Liver (tissue), 9 donors: ENCODE data around the gene TMEM217. TPM values are rescaled to one million over a fixed set of nuclear protein-coding genes. Genes with fewer than 3 reads are reported as not detected.

Experiments used
- DNase-seq: peaks from one replicate; pipeline ENCODE4 v3.0.0-alpha.2; 2017; ENCODE audit warnings: low spot score
- H3K27ac ChIP-seq, 2 donors: one replicate each; pipeline ENCODE4 v1.7.0; 2013; ENCODE audit warnings: inconsistent platforms in 2 of 2, low read length in 2 of 2, control low read depth in 1 of 2, low read depth in 1 of 2, mild to moderate bottlenecking in 1 of 2
- H3K27me3 ChIP-seq, 4 donors: one replicate each; pipeline versions ENCODE4 v1.6.1 to v1.7.0; 2013; ENCODE audit warnings: low read length in 3 of 4, inconsistent platforms in 1 of 4, mild to moderate bottlenecking in 1 of 4, moderate library complexity in 1 of 4; ENCODE audit not compliant: control insufficient read depth in 4 of 4, insufficient read depth in 4 of 4
- H3K36me3 ChIP-seq, 4 donors: one replicate each; pipeline versions ENCODE4 v1.6.1 to v1.7.0; 2013; ENCODE audit warnings: low read length in 3 of 4, mild to moderate bottlenecking in 3 of 4, low read depth in 1 of 4, moderate library complexity in 1 of 4; ENCODE audit not compliant: control insufficient read depth in 4 of 4, insufficient read depth in 3 of 4
- H3K4me1 ChIP-seq, 4 donors: one replicate each; pipeline versions ENCODE4 v1.6.1 to v1.7.0; 2013; ENCODE audit warnings: low read length in 3 of 4, mild to moderate bottlenecking in 3 of 4, moderate library complexity in 1 of 4; ENCODE audit not compliant: control insufficient read depth in 4 of 4, insufficient read depth in 4 of 4
- H3K4me3 ChIP-seq, 3 donors: one replicate each; pipeline versions ENCODE4 v1.6.1 to v1.7.0; 2013; ENCODE audit warnings: low read length in 3 of 3, control low read depth in 1 of 3, low read depth in 1 of 3, mild to moderate bottlenecking in 1 of 3
- H3K9ac ChIP-seq, 2 donors: one replicate each; pipeline ENCODE4 v1.7.0; 2013; ENCODE audit warnings: low read length in 2 of 2, mild to moderate bottlenecking in 2 of 2, moderate library complexity in 2 of 2, control low read depth in 1 of 2, low read depth in 1 of 2
- H3K9me3 ChIP-seq, 4 donors: one replicate each; pipeline versions ENCODE4 v1.6.1 to v1.7.0; 2013; ENCODE audit warnings: low read length in 3 of 4; ENCODE audit not compliant: control insufficient read depth in 4 of 4
- ATF3 ChIP-seq: IDR thresholded peaks from 2 replicates; pipeline ENCODE4 v1.6.1; 2016; ENCODE audit warnings: antibody characterized with exemption
- CTCF ChIP-seq: fragments of 150-350 bp; IDR thresholded peaks from 2 replicates; pipeline ENCODE4 v1.5.1; 2017; ENCODE audit warnings: improper control_type of control experiment, low read depth, low read length; ENCODE audit not compliant: missing input control
- EGR1 ChIP-seq, 2 donors: IDR thresholded peaks; 2 replicates each; pipeline ENCODE4 v1.6.1; 2016 to 2018; ENCODE audit warnings: antibody characterized with exemption in 2 of 2, low read depth in 2 of 2
- FOXA1 ChIP-seq: IDR thresholded peaks from 2 replicates; pipeline ENCODE4 v1.6.1; 2016; ENCODE audit warnings: antibody characterized with exemption
- FOXA2 ChIP-seq: IDR thresholded peaks from 2 replicates; pipeline ENCODE4 v1.6.1; 2016; ENCODE audit warnings: antibody characterized with exemption
- GABPA ChIP-seq, 2 donors: IDR thresholded peaks in 1 of 2; conservative IDR thresholded peaks in 1 of 2; 2 replicates each; pipeline ENCODE4 v1.6.1; 2016; ENCODE audit warnings: antibody characterized with exemption in 2 of 2, mild to moderate bottlenecking in 1 of 2, moderate library complexity in 1 of 2
- HNF4A ChIP-seq, 2 donors: conservative IDR thresholded peaks; 2 replicates each; pipeline ENCODE4 v1.6.1; 2016; ENCODE audit warnings: antibody characterized with exemption in 2 of 2, mild to moderate bottlenecking in 2 of 2
- HNF4G ChIP-seq: IDR thresholded peaks from 2 replicates; pipeline ENCODE4 v1.6.1; 2016; ENCODE audit warnings: antibody characterized with exemption
- JUND ChIP-seq, 2 donors: IDR thresholded peaks; 2 replicates each; pipeline ENCODE4 v1.6.1; 2016; ENCODE audit warnings: antibody characterized with exemption in 2 of 2
- MAX ChIP-seq: IDR thresholded peaks from 2 replicates; pipeline ENCODE4 v1.6.1; 2016; ENCODE audit warnings: antibody characterized with exemption
- NR2F2 ChIP-seq: IDR thresholded peaks from 2 replicates; pipeline ENCODE4 v1.6.1; 2016; ENCODE audit warnings: antibody characterized with exemption
- RAD21 ChIP-seq, 2 donors: IDR thresholded peaks; 2 replicates each; pipeline ENCODE4 v1.6.1; 2016; ENCODE audit warnings: antibody characterized with exemption in 2 of 2, mild to moderate bottlenecking in 2 of 2
- REST ChIP-seq: IDR thresholded peaks from 2 replicates; pipeline ENCODE4 v1.6.1; 2016; ENCODE audit warnings: antibody characterized with exemption, mild to moderate bottlenecking
- RXRA ChIP-seq, 2 donors: IDR thresholded peaks; 2 replicates each; pipeline ENCODE4 v1.6.1; 2017 to 2018; ENCODE audit warnings: antibody characterized with exemption in 2 of 2, mild to moderate bottlenecking in 1 of 2
- SP1 ChIP-seq: IDR thresholded peaks from 2 replicates; pipeline ENCODE4 v1.6.1; 2018; ENCODE audit warnings: antibody characterized with exemption, mild to moderate bottlenecking
- TAF1 ChIP-seq: conservative IDR thresholded peaks from 2 replicates; pipeline ENCODE4 v1.6.1; 2016; ENCODE audit warnings: antibody characterized with exemption, mild to moderate bottlenecking
- YY1 ChIP-seq: IDR thresholded peaks from 2 replicates; pipeline ENCODE4 v1.6.1; 2016; ENCODE audit warnings: antibody characterized with exemption, mild to moderate bottlenecking
- ZBTB33 ChIP-seq: IDR thresholded peaks from 2 replicates; pipeline ENCODE4 v1.6.1; 2016; ENCODE audit warnings: antibody characterized with exemption
- WGBS: extraction: QIAGEN DNeasy Blood & Tissue Kit; methylation state at CpG from one replicate; pipeline ENCODE4 v1.1.7; 2013; 5-methylcytosine and 5-hydroxymethylcytosine counted together
- polyA plus RNA-seq, 2 donors: library from polyadenylated mRNA; stranded (reverse) in 1 of 2; unstranded in 1 of 2; fragments of 200-250 nt in 1 of 2; fragments of >200 nt in 1 of 2; fragmentation: Nextera tagmentation in 1 of 2; extraction: Ambion mirVana in 1 of 2; gene quantifications; one replicate each; pipeline versions ENCODE4 v1.2.1 to v1.2.3, GENCODE V29; 2013 to 2015
- total RNA-seq, 2 donors: library from RNA; depleted of rRNA; stranded (reverse); fragments of >200 nt; gene quantifications; one replicate each; pipeline ENCODE4 v1.2.3, GENCODE V29; 2014
- donor health status: healthy.
- donor health status: healthy.
- donor health status: healthy.
- donor health status: healthy.
- donor health status: healthy.

TMEM217 gene
- total and polyA plus RNA-seq, 4 donors = 0.39 to 3.2 (median 0.62) TPM

GRCh38 chr6:37242429-37243052 lies 15.4 kb downstream of the TMEM217 start:
- no peaks in the 10 kb centered on the region for H3K27me3 ChIP-seq
- H3K4me3 ChIP-seq = no peak overlapping the region
- H3K27ac ChIP-seq = no peak overlapping the region
- H3K9ac ChIP-seq = no peak overlapping the region
- no peak for TF ChIP-seq HNF4G
- no peak for TF ChIP-seq MAX
- TF ChIP-seq FOXA2 = no peak
- TF ChIP-seq FOXA1 = no peak
- TF ChIP-seq TAF1 = no peak
- TF ChIP-seq REST = no peak
- no peak for TF ChIP-seq RXRA (IDR thresholded peaks at IDR 0.05)
- TF ChIP-seq ATF3 = no peak
- no peak for TF ChIP-seq RAD21 (IDR thresholded peaks at IDR 0.05)
- no peak for TF ChIP-seq EGR1 (IDR thresholded peaks at IDR 0.05; ENCODE audit: low read depth in 2 of 2)
- TF ChIP-seq YY1 = no peak
- no peak for TF ChIP-seq SP1
- no peak for TF ChIP-seq HNF4A (conservative IDR thresholded peaks at IDR 0.05)
- TF ChIP-seq GABPA (IDR thresholded peaks at IDR 0.05 in 1 of 2, conservative IDR thresholded peaks at IDR 0.05 in 1 of 2) = no peak
- no peak for TF ChIP-seq JUND (IDR thresholded peaks at IDR 0.05)
- no peak for TF ChIP-seq NR2F2
- no peak for TF ChIP-seq CTCF
- no peak for TF ChIP-seq ZBTB33
- no peaks in the 10 kb centered on the region for H3K9me3 ChIP-seq
- no peaks in the 10 kb centered on the region for H3K36me3 ChIP-seq
- H3K4me1 ChIP-seq = peaks cover 8 to 16% (median 10%) of the 10 kb centered on the region in 4 donors
- no peak for DNase-seq
- WGBS = 95% methylated on average over 1 of the region's 1 CpG
